WERI-Rb-1 (cell line): ENCODE measurements around the gene FHAD1.

ENCODE experiments used
- DNase-seq: peaks from one replicate; pipeline ENCODE4 v3.0.0-alpha.2; 2020
- H3K27ac ChIP-seq: fragments of 250-450 bp; sonication (Bioruptor Pico); 2 replicates; pipeline ENCODE4 v1.5.1; 2020; ENCODE audit warnings: mild to moderate bottlenecking, moderate library complexity
- H3K27me3 ChIP-seq: fragments of 250-450 bp; sonication (Bioruptor Pico); 2 replicates; pipeline ENCODE4 v1.5.1; 2021; ENCODE audit warnings: mild to moderate bottlenecking, low read depth, moderate library complexity; ENCODE audit not compliant: insufficient read depth, severe bottlenecking
- H3K36me3 ChIP-seq: fragments of 250-450 bp; sonication (Bioruptor Pico); 2 replicates; pipeline ENCODE4 v1.5.1; 2020; ENCODE audit warnings: mild to moderate bottlenecking, moderate library complexity
- H3K4me3 ChIP-seq: 2 replicates; pipeline ENCODE4 v1.5.1; 2011; ENCODE audit warnings: low read depth, mild to moderate bottlenecking, control low read depth, low read length
- H3K9me3 ChIP-seq: fragments of 250-450 bp; sonication (Bioruptor Pico); 2 replicates; pipeline ENCODE4 v1.5.1; 2021; ENCODE audit warnings: mild to moderate bottlenecking, moderate library complexity; ENCODE audit not compliant: severe bottlenecking
- CTCF ChIP-seq: IDR thresholded peaks from 2 replicates; pipeline ENCODE4 v1.5.1; 2011; ENCODE audit warnings: low read depth, mild to moderate bottlenecking, control low read depth, inconsistent platforms, low read length

FHAD1 gene

GRCh38 chr1:15312626-15313411 is 65.8 kb downstream of the FHAD1 start:
- TF ChIP-seq CTCF: no peak
- Histone ChIP-seq H3K4me3 (no peak overlapping the region), H3K36me3 (no peaks in the 10 kb centered on the region), H3K27ac (no peak overlapping the region), H3K9me3 (no peaks in the 10 kb centered on the region), H3K27me3 (no peaks in the 10 kb centered on the region)
- DNase-seq: no peak

- TF ChIP-seq CTCF: no peak
- Histone ChIP-seq H3K36me3 (no peaks in the 10 kb centered on the region), H3K4me3 (no peak overlapping the region), H3K27ac (no peak overlapping the region), H3K9me3 (no peaks in the 10 kb centered on the region), H3K27me3 (no peaks in the 10 kb centered on the region)
- DNase-seq: no peak
Observed at GRCh38 chr1:15314328-15315281, 67.6 kb downstream of the FHAD1 start.

DNA sequence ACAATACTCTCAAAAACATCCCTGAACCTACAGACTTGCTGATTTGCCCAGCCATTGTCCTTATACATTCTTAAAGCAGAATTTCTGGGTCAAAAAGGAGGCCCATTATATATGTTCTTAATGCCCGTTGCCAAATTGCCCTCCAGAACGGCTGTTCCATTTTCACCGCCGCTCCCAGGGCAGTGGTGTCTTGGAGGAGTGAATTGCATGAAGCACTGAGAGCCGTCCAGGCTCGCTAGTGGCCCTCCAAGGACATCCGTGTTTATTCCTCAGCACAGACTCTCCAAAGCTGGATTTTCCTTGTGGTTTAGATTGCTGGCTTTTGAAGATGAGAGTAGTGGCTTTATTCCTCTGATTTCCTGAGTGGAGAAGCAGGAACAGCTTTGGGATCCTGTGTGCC is 68.8 kb downstream of the FHAD1 start:
- Histone ChIP-seq H3K27me3 (no peaks in the 10 kb centered on the region), H3K4me3 (no peak overlapping the region), H3K27ac (no peak overlapping the region), H3K36me3 (no peaks in the 10 kb centered on the region), H3K9me3 (no peaks in the 10 kb centered on the region)
- no peak for DNase-seq
- no peak for TF ChIP-seq CTCF

DNA sequence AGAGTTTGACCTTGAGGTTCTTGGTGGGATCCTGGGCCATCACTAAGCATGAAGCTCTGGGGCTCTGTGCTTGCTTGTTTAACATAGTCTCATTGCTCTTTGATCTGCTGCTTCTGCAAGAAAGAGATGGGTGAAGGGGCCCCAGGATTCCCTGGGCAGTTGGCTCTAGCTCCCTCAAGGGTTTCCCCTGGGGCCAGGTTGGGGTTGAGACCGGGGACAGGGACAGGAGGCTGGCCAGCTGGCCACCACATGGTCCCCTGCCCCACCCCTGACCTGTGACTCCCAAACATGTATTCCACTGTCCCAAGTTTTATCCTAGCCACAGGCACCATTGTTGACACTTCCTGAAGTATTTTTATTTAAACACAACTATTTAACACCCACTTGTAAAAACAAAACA is 69.5 kb downstream of the FHAD1 start:
- no peak for DNase-seq
- no peak overlapping the region for H3K27ac ChIP-seq
- no peaks in the 10 kb centered on the region for H3K36me3 ChIP-seq
- H3K4me3 ChIP-seq: no peak overlapping the region
- no peaks in the 10 kb centered on the region for H3K27me3 ChIP-seq
- TF ChIP-seq CTCF: no peak
- no peaks in the 10 kb centered on the region for H3K9me3 ChIP-seq

GRCh38 chr1:15320267-15320666 is 73.2 kb downstream of the FHAD1 start:
- no peak for DNase-seq
- Histone ChIP-seq H3K4me3 (no peak overlapping the region), H3K27ac (no peak overlapping the region), H3K27me3 (no peaks in the 10 kb centered on the region), H3K9me3 (no peaks in the 10 kb centered on the region), H3K36me3 (no peaks in the 10 kb centered on the region)
- TF ChIP-seq CTCF: no peak
